ENCODE data around the gene DGKH.

GRCh38 chr13:42155251-42155650 lies 106.8 kb downstream of the DGKH start:
- TF ChIP-seq, protein P1, sequence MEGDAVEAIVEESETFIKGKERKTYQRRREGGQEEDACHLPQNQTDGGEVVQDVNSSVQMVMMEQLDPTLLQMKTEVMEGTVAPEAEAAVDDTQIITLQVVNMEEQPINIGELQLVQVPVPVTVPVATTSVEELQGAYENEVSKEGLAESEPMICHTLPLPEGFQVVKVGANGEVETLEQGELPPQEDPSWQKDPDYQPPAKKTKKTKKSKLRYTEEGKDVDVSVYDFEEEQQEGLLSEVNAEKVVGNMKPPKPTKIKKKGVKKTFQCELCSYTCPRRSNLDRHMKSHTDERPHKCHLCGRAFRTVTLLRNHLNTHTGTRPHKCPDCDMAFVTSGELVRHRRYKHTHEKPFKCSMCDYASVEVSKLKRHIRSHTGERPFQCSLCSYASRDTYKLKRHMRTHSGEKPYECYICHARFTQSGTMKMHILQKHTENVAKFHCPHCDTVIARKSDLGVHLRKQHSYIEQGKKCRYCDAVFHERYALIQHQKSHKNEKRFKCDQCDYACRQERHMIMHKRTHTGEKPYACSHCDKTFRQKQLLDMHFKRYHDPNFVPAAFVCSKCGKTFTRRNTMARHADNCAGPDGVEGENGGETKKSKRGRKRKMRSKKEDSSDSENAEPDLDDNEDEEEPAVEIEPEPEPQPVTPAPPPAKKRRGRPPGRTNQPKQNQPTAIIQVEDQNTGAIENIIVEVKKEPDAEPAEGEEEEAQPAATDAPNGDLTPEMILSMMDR (IDR thresholded peaks at IDR 0.05) = no peak
- TF ChIP-seq EZH2 (IDR thresholded peaks at IDR 0.05; ENCODE audit: borderline replicate concordance, insufficient read depth, low read depth, low read length, poor library complexity, severe bottlenecking) = no peak

Measured in B cell (primary cell).